Caco-2 (cell line): ENCODE data around the gene GK. TPM values are rescaled to one million over a fixed set of nuclear protein-coding genes. Genes with fewer than 3 reads are reported as not detected.
"Not testable (repeated sequence)": the region's sequence is repeated elsewhere in the genome, so short reads cannot be mapped to it uniquely, and the experiment has no call there.

Experiments
- BruUV-seq: library from RNA; stranded (reverse); fragments of 400-500 nt; replicated peaks from 2 replicates; lab custom pipeline; 2021; lab: Mats Ljungman, UMichigan
- CTCF ChIA-PET: fragments of 300-600 bp; sonication (Branson Sonifier 250); formaldehyde crosslinking; loops from one replicate; lab custom pipeline; 2022; ENCODE audit warnings: antibody characterized with exemption; lab: Charles Lee
- POLR2A ChIA-PET: fragments of 300-600 bp; sonication (Branson Sonifier 250); formaldehyde crosslinking; loops from one replicate; lab custom pipeline; 2022; ENCODE audit warnings: antibody characterized with exemption; lab: Charles Lee
- DNase-seq, 2 experiments: peaks; one replicate each; pipeline versions ENCODE4 v3.0.0 to v3.0.0-alpha.2; 2020 to 2022
- H3K27me3 ChIP-seq: replicated peaks from 2 replicates; pipeline ENCODE4 v1.6.0; 2011; ENCODE audit warnings: low read length; ENCODE audit not compliant: control insufficient read depth, insufficient read depth
- H3K36me3 ChIP-seq: 2 replicates; pipeline ENCODE4 v1.5.1; 2011; ENCODE audit warnings: low read length; ENCODE audit not compliant: control insufficient read depth, insufficient read depth
- H3K4me1 ChIP-seq: fragments of 250-450 bp; sonication (Bioruptor Pico); 2 replicates; pipeline ENCODE4 v1.5.1; 2020; ENCODE audit warnings: mild to moderate bottlenecking
- H3K4me3 ChIP-seq: 2 replicates; pipeline ENCODE4 v1.5.1; 2011; ENCODE audit warnings: low read depth, mild to moderate bottlenecking, control low read depth, low read length
- H3K9me3 ChIP-seq: fragments of 250-450 bp; sonication (Bioruptor Pico); 2 replicates; pipeline ENCODE4 v1.5.1; 2020; ENCODE audit warnings: mild to moderate bottlenecking, moderate library complexity
- H3K27ac Mint-ChIP-seq: one replicate; pipeline ENCODE4 v1.8.0; 2022; ENCODE audit warnings: mixed read lengths; ENCODE audit not compliant: unreplicated experiment
- H3K27me3 Mint-ChIP-seq: one replicate; pipeline ENCODE4 v1.8.0; 2022; ENCODE audit warnings: mixed read lengths; ENCODE audit not compliant: insufficient read depth, unreplicated experiment
- H3K36me3 Mint-ChIP-seq: one replicate; pipeline ENCODE4 v1.8.0; 2022; ENCODE audit warnings: mild to moderate bottlenecking, mixed read lengths; ENCODE audit not compliant: insufficient read depth, unreplicated experiment
- H3K4me1 Mint-ChIP-seq: one replicate; pipeline ENCODE4 v1.8.0; 2022; ENCODE audit warnings: low read depth, mixed read lengths; ENCODE audit not compliant: unreplicated experiment
- H3K4me3 Mint-ChIP-seq: one replicate; pipeline ENCODE4 v1.8.0; 2022; ENCODE audit warnings: mild to moderate bottlenecking, moderate library complexity, mixed read lengths; ENCODE audit not compliant: unreplicated experiment
- H3K9me3 Mint-ChIP-seq: one replicate; pipeline ENCODE4 v1.8.0; 2022; ENCODE audit warnings: mixed read lengths; ENCODE audit not compliant: unreplicated experiment
- CTCF ChIP-seq, 2 experiments: fragments of 200-600 bp in 1 of 2; IDR thresholded peaks; 1 replicate in 1 of 2; 2 replicates in 1 of 2; pipeline versions ENCODE4 v1.5.1 to v1.8.0; 2011 to 2022; ENCODE audit warnings: antibody characterized with exemption in 1 of 2, control low read depth in 1 of 2, inconsistent platforms in 1 of 2, low read depth in 1 of 2, low read length in 1 of 2, mild to moderate bottlenecking in 1 of 2, moderate library complexity in 1 of 2; ENCODE audit not compliant: insufficient read depth in 1 of 2, severe bottlenecking in 1 of 2, unreplicated experiment in 1 of 2
- intact Hi-C: fragments of 100-400 bp; cut with micrococcal nuclease; formaldehyde crosslinking; loops from one replicate; pipeline ENCODE4 v1.10.0; 2022; ENCODE audit not compliant: unreplicated experiment
- total RNA-seq: library from RNA; stranded (reverse); gene quantifications from 2 replicates; pipeline ENCODE4 v1.2.3, GENCODE V29; 2022

Gene GK
- total RNA-seq, 1 experiment from 2014 or later, result 6.5 TPM

GRCh38 chrX:30635630-30636029 lies 17.6 kb upstream of the GK start:
- Histone ChIP-seq H3K36me3 (no peaks in the 10 kb centered on the region), H3K9me3 (no peaks in the 10 kb centered on the region), H3K4me3 (no peak overlapping the region), H3K27me3 (no peaks in the 10 kb centered on the region), H3K4me1 (no peaks in the 10 kb centered on the region)
- H3K27me3 Mint-ChIP-seq, result no peaks in the 10 kb centered on the region
- BruUV-seq, result no TSS peak
- H3K36me3 Mint-ChIP-seq, result no peaks in the 10 kb centered on the region
- peak in 1 of 2 experiments; percentile 8 for TF ChIP-seq CTCF (IDR thresholded peaks at IDR 0.05; ENCODE audit: insufficient read depth in 1 of 2, low read depth in 1 of 2, low read length in 1 of 2, severe bottlenecking in 1 of 2, unreplicated experiment in 1 of 2)
- no peak overlapping the region for H3K4me3 Mint-ChIP-seq
- intact Hi-C loops, result loop anchor here (1.0 kb wide), 1 partner anchor 78 kb away; no protein-coding TSS in a partner anchor
- H3K4me1 Mint-ChIP-seq, result no peaks in the 10 kb centered on the region
- H3K9me3 Mint-ChIP-seq, result no peaks in the 10 kb centered on the region
- ChIA-PET POLR2A (no interaction called here), CTCF (no interaction called here)
- H3K27ac Mint-ChIP-seq, result no peak overlapping the region
- no peak for DNase-seq

GRCh38 chrX:30637874-30638815 lies 15.1 kb upstream of the GK start:
- TF ChIP-seq CTCF (IDR thresholded peaks at IDR 0.05; ENCODE audit: insufficient read depth in 1 of 2, low read depth in 1 of 2, low read length in 1 of 2, severe bottlenecking in 1 of 2, unreplicated experiment in 1 of 2), result no peak
- Histone ChIP-seq H3K36me3 (no peaks in the 10 kb centered on the region), H3K27me3 (no peaks in the 10 kb centered on the region), H3K9me3 (no peaks in the 10 kb centered on the region), H3K4me3 (no peak overlapping the region), H3K4me1 (no peaks in the 10 kb centered on the region)
- POLR2A ChIA-PET, result no interaction called here
- CTCF ChIA-PET, result no interaction called here
- no peak for DNase-seq
- H3K4me1 Mint-ChIP-seq, result no peaks in the 10 kb centered on the region
- H3K27me3 Mint-ChIP-seq, result no peaks in the 10 kb centered on the region
- no TSS peak for BruUV-seq
- no peak overlapping the region for H3K27ac Mint-ChIP-seq
- H3K9me3 Mint-ChIP-seq, result no peaks in the 10 kb centered on the region
- intact Hi-C loops, result no loop called here
- H3K36me3 Mint-ChIP-seq, result no peaks in the 10 kb centered on the region
- H3K4me3 Mint-ChIP-seq, result no peak overlapping the region

- POLR2A ChIA-PET, H3K4me1 ChIP-seq, H3K27me3 ChIP-seq, H3K9me3 ChIP-seq, H3K27ac Mint-ChIP-seq, H3K36me3 ChIP-seq, BruUV-seq, H3K36me3 Mint-ChIP-seq, H3K4me3 Mint-ChIP-seq, intact Hi-C loops, DNase-seq, H3K27me3 Mint-ChIP-seq, H3K4me1 Mint-ChIP-seq, H3K9me3 Mint-ChIP-seq, CTCF ChIA-PET, H3K4me3 ChIP-seq: not testable (repeated sequence)
Observed at GRCh38 chrX:30639702-30640101, 13.5 kb upstream of the GK start.
